BLaER1 treated with 17β-estradiol and CSF1 and Interleukin-3, amounts not matched to agents 10 nM and 100 nM (cell line): ENCODE measurements around the gene RAC2.

ENCODE experiments used
- H3K27ac ChIP-seq, 11 experiments: shearing (Covaris generic); formaldehyde crosslinking; 2 replicates each; pipeline ENCODE4 v1.8.1; 2022
- H3K27me3 ChIP-seq, 11 experiments: shearing (Covaris generic); formaldehyde crosslinking; 2 replicates each; pipeline ENCODE4 v1.8.1; 2022
- H3K36me3 ChIP-seq, 11 experiments: shearing (Covaris generic); formaldehyde crosslinking; 2 replicates each; pipeline ENCODE4 v1.8.1; 2022
- H3K4me1 ChIP-seq, 10 experiments: shearing (Covaris generic); formaldehyde crosslinking; 2 replicates each; pipeline ENCODE4 v1.8.1; 2022
- H3K4me2 ChIP-seq, 11 experiments: shearing (Covaris generic); formaldehyde crosslinking; 2 replicates each; pipeline ENCODE4 v1.8.1; 2022
- H3K4me3 ChIP-seq, 10 experiments: shearing (Covaris generic); formaldehyde crosslinking; 2 replicates each; pipeline ENCODE4 v1.8.1; 2022
- H3K9ac ChIP-seq, 11 experiments: shearing (Covaris generic); formaldehyde crosslinking; 2 replicates each; pipeline ENCODE4 v1.8.1; 2022
- H3K9me3 ChIP-seq, 11 experiments: shearing (Covaris generic); formaldehyde crosslinking; replicated peaks in 1 of 11; 2 replicates each; pipeline ENCODE4 v1.8.1; 2022
- H4K20me1 ChIP-seq, 11 experiments: shearing (Covaris generic); formaldehyde crosslinking; 2 replicates each; pipeline ENCODE4 v1.8.1; 2022
- Cebpa-rat ChIP-seq, 11 experiments: shearing (Covaris generic); IDR thresholded peaks; 2 replicates each; pipeline ENCODE4 v1.8.1; 2022

RAC2 gene

DNA sequence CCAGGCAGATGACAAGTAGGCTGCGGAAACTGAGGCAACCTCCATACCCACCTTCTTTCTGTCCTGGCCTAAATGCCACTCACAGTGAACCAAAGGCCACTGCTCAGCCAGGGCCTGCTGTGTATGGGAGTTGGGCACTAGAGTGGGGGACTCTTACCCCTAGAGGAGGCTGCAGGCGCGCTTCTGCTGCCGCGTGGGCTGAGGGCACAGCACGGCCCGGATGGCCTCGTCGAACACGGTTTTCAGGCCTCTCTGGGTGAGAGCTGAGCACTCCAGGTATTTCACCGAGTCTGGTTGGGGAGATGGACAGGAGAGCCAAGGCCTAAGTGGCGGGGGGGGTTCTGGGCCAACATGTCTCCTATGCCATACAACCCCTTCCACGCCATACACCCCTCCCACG lies 17.6 kb downstream of the RAC2 start:
- peaks cover 54 to 78% (median 63%) of the 10 kb centered on the region in 11 experiments for H3K36me3 ChIP-seq
- no peak overlapping the region for H3K4me3 ChIP-seq
- peaks cover 15 to 69% (median 53%) of the 10 kb centered on the region in 11 experiments; a peak in 20 of 22 replicates for H4K20me1 ChIP-seq
- H3K9me3 ChIP-seq, result peaks cover 0 to 4% (median 0%) of the 10 kb centered on the region in 11 experiments; a peak in 3 of 22 replicates
- peaks cover 50 to 90% (median 81%) of the 10 kb centered on the region in 10 experiments for H3K4me1 ChIP-seq
- no peak for TF ChIP-seq Cebpa-rat (IDR thresholded peaks at IDR 0.05)
- no peaks in the 10 kb centered on the region for H3K27me3 ChIP-seq
- H3K27ac ChIP-seq, result no peak overlapping the region; a peak in 1 of 22 replicates
- H3K9ac ChIP-seq, result peak overlapping the region in 4 of 11 experiments; percentile 11 to 33 (median 22); a peak in 4 of 22 replicates
- H3K4me2 ChIP-seq, result peak overlapping the region in 8 of 11 experiments; percentile 7 to 72 (median 23); a peak in 9 of 22 replicates

DNA sequence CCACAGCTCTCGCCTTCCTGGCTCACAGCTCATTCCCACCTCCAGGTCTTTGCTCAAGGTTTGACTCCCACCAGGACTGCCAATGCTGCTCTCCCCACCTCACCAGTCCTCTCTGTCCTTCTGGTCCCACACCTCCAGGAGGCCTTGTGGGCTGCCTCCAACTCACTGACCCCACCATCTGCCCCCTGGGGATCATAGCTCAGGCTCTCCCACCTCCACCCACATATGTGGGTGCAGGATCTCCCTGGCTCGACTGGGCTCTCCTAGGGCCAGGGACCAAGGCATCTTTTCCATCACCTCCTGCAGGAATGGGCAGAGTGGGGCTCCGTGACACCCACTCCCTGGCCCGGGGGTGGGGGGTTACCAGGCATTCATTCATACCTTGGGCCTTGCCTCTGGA lies 18.0 kb downstream of the RAC2 start:
- Histone ChIP-seq H3K27me3 (no peaks in the 10 kb centered on the region), H4K20me1 (peaks cover 15 to 69% (median 49%) of the 10 kb centered on the region in 11 experiments; a peak in 20 of 22 replicates), H3K4me2 (peak overlapping the region in 9 of 11 experiments; percentile 7 to 72 (median 19); a peak in 10 of 22 replicates), H3K36me3 (peaks cover 50 to 74% (median 59%) of the 10 kb centered on the region in 11 experiments), H3K9me3 (peaks cover 0 to 8% (median 0%) of the 10 kb centered on the region in 11 experiments; a peak in 3 of 22 replicates), H3K4me3 (no peak overlapping the region), H3K4me1 (peaks cover 49 to 90% (median 81%) of the 10 kb centered on the region in 10 experiments), H3K27ac (peak overlapping the region in 1 of 11 experiments; percentile 12; a peak in 1 of 22 replicates), H3K9ac (peak overlapping the region in 4 of 11 experiments; percentile 19 to 49 (median 30); a peak in 6 of 22 replicates)
- TF ChIP-seq Cebpa-rat (IDR thresholded peaks at IDR 0.05), result no peak

DNA sequence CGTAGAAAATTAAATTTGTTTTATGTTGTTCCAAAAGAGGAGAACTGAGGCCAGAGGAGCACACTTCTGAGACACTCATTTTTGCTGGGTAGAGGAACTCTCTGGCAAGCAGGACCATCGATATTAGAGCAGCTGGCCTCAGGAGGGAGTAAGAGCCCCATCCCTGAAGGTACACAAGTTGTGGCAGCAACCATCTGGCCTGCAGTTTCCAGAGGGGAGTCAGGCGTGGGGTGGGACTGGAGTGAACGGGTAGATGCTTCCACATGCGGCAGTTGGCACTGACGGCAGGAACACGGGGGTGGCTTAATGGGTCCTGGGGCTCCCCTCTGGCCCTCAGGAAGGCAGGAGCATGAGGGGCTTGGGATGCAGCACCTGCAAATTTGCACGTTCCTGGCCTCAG lies 18.6 kb downstream of the RAC2 start:
- no peak overlapping the region for H3K4me3 ChIP-seq
- 0 out of 22 replicates have a peak overlapping the region, but pooled peaks of 1 of the 11 experiments have one; percentile 12 for H3K27ac ChIP-seq
- H3K4me1 ChIP-seq, result peaks cover 49 to 90% (median 81%) of the 10 kb centered on the region in 10 experiments
- H3K9ac ChIP-seq, result peak overlapping the region in 4 of 11 experiments; percentile 19 to 49 (median 28); a peak in 3 of 22 replicates
- H3K27me3 ChIP-seq, result no peaks in the 10 kb centered on the region
- TF ChIP-seq Cebpa-rat (IDR thresholded peaks at IDR 0.05), result no peak
- peaks cover 44 to 68% (median 54%) of the 10 kb centered on the region in 11 experiments for H3K36me3 ChIP-seq
- H3K9me3 ChIP-seq, result peaks cover 0 to 8% (median 0%) of the 10 kb centered on the region in 11 experiments; a peak in 3 of 22 replicates
- H3K4me2 ChIP-seq, result peak overlapping the region in 9 of 11 experiments; percentile 7 to 72 (median 18); a peak in 10 of 22 replicates
- peaks cover 15 to 69% (median 44%) of the 10 kb centered on the region in 11 experiments; a peak in 20 of 22 replicates for H4K20me1 ChIP-seq

DNA sequence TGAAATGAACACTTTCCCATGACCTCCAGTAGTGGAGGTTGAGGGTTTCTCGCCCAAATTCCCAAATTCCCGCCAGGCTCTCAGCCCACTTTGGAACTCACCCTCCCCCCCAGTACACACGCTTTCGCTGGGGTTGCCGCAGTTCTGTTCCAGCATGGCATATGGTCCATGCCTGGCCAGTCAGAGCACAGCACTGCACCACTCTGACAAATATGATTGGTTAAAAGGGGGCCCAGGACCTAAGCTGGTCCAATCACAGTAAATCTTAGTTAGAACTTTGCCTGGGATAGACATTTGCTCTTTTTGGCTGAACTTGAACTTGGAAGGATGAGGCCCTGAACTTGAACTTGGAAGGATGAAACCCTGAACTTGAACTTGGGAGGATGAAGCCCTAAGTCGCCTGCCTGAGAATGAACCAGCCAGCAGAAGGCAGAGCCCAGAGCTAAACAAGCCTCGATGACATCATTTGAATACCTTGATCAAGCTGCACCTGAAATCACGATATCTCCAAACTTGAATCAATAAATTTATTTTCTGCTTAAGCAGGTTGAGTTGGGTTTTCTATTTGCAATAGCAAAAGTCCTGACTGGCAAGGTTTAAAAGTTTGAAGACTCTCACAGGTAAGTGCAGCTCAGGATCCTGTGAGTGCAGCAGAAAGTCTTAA lies 19.2 kb downstream of the RAC2 start:
- TF ChIP-seq Cebpa-rat (IDR thresholded peaks at IDR 0.05), result no peak
- Histone ChIP-seq H3K27ac (peak overlapping the region in 3 of 11 experiments; percentile 32 to 53 (median 51); a peak in 2 of 22 replicates), H4K20me1 (peaks cover 15 to 66% (median 42%) of the 10 kb centered on the region in 11 experiments; a peak in 20 of 22 replicates), H3K9me3 (peaks cover 0 to 8% (median 0%) of the 10 kb centered on the region in 11 experiments; a peak in 3 of 22 replicates), H3K4me3 (no peak overlapping the region), H3K27me3 (no peaks in the 10 kb centered on the region), H3K36me3 (peaks cover 44 to 68% (median 54%) of the 10 kb centered on the region in 11 experiments), H3K9ac (peak overlapping the region in 3 of 11 experiments; percentile 1 to 30 (median 19); a peak in 2 of 22 replicates), H3K4me2 (peak overlapping the region in 7 of 11 experiments; percentile 30 to 72 (median 53); a peak in 11 of 22 replicates), H3K4me1 (peaks cover 46 to 91% (median 82%) of the 10 kb centered on the region in 10 experiments)

DNA sequence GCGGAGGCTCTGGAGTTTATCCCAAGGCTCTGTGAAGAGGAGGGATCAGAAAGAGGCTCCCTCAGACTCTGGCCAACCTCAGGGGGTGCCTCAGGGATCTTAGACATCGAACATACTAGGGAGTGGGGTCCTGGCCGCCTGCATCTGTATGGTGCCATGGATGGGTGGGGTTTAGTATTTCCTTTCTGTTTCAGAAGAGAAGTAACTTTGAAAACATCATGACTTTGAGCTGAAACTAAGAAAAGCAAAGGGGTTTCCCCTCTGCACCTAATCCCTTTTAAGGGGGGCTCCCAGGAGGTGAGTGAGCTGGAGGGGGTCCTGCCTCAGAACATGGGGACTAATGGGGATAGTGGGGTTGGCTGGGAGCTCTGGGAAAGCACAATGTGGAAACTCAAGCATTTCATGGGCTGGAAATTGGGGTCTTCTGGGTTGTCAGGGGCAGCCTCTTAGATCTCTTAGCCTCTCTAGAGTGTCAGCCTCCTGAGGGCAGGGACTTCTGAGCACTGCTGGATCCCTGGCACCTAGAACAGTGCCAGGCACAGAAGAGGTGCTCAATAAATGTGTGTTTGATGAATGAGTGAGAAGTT lies 20.0 kb downstream of the RAC2 start:
- no peak overlapping the region for H3K4me3 ChIP-seq

DNA sequence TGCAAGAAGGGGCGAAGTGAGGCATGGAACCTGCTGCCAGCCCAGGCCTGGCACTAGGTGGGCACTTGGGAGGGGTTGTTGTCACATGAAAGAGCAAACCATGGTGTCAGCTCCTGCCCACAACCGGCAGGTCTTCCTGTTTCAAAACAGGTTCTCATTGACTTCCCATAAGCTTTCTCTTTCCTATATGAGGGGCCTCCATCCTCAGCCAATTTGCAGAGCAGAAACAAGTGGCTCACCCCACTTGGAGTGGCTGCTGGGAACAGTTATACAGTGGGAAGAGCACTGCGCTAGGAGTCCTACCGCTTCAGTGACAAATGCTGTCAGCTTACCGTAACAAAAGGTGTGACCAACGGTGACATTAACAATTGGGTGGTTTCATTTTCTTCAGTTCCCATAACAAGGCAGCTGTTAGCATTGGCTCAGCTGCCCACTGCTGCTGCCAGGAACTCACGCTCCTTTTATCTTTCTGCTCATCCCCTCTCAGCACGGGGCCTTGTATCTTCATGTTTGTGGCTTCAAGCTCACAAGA lies 21.6 kb downstream of the RAC2 start:
- TF ChIP-seq Cebpa-rat (IDR thresholded peaks at IDR 0.05), result no peak
- Histone ChIP-seq H4K20me1 (peaks cover 15 to 60% (median 31%) of the 10 kb centered on the region in 11 experiments; a peak in 20 of 22 replicates), H3K27ac (peak overlapping the region in 5 of 11 experiments; percentile 3 to 33 (median 7); a peak in 4 of 22 replicates), H3K27me3 (no peaks in the 10 kb centered on the region), H3K9me3 (peaks cover 0 to 8% (median 0%) of the 10 kb centered on the region in 11 experiments; a peak in 3 of 22 replicates), H3K4me2 (peak overlapping the region in 4 of 11 experiments; percentile 12 to 44 (median 32); a peak in 10 of 22 replicates), H3K9ac (no peak overlapping the region; a peak in 1 of 22 replicates), H3K4me3 (no peak overlapping the region), H3K4me1 (peaks cover 37 to 83% (median 72%) of the 10 kb centered on the region in 10 experiments), H3K36me3 (peaks cover 34 to 53% (median 42%) of the 10 kb centered on the region in 11 experiments)

More for the DNA sequence above, 20.0 kb downstream of the RAC2 start:
- peaks cover 40 to 63% (median 49%) of the 10 kb centered on the region in 11 experiments for H3K36me3 ChIP-seq
- peak overlapping the region in 3 of 11 experiments; percentile 2 to 37 (median 6); a peak in 6 of 22 replicates for H3K9ac ChIP-seq
- peaks cover 15 to 66% (median 40%) of the 10 kb centered on the region in 11 experiments; a peak in 20 of 22 replicates for H4K20me1 ChIP-seq
- H3K4me1 ChIP-seq, result peaks cover 46 to 91% (median 81%) of the 10 kb centered on the region in 10 experiments
- peak overlapping the region in 8 of 11 experiments; percentile 15 to 72 (median 46); a peak in 11 of 22 replicates for H3K4me2 ChIP-seq
- H3K9me3 ChIP-seq, result peaks cover 0 to 8% (median 0%) of the 10 kb centered on the region in 11 experiments; a peak in 3 of 22 replicates
- H3K27ac ChIP-seq, result peak overlapping the region in 5 of 11 experiments; percentile 22 to 53 (median 32); a peak in 6 of 22 replicates
- H3K27me3 ChIP-seq, result no peaks in the 10 kb centered on the region
- TF ChIP-seq Cebpa-rat (IDR thresholded peaks at IDR 0.05), result no peak

DNA sequence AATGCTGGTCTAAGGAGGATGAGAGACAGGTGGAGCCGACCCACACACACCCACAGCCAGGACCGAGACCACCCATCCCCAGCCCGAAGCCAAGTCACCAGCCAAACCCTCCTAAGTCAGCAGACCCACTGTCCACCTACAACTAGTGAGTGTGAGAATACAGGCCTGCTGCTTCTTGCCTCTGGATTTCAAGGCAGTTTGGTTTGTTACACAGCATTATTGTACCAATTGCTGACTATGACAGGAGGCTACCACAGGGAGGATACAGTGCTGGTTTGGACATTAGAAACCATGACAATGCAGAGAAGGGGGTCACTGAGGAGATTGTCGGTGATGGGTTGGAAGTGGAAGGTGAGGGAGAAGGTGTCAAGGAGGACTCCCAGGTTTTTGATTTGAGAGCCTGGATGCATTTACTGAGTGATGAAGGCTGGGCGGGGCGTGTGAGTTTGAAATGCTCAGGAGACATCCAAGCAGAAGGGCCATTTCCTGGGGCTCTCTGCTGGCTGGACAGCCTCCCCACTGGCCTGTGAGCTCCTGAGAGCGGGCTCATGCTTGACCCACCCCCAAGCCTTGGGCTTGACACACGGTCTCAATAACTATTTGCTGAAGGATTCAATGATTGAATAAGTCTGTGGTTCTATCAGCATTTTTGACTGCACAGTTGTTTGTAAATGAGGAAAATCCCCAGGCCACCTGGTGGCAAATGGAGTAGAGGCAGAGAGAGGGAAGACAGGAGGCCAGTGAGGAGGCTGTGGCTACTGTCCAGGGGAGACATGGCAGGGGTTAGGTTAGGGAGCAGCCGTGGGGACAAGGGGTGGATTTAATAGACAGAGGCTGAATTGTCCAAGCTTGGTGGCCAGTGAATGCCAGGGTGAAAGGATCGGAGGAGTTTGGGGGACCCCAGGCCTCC lies 22.4 kb downstream of the RAC2 start:
- peaks cover 34 to 52% (median 41%) of the 10 kb centered on the region in 11 experiments for H3K36me3 ChIP-seq
- H3K9ac ChIP-seq, result no peak overlapping the region
- H3K4me3 ChIP-seq, result no peak overlapping the region
- H3K4me2 ChIP-seq, result peak overlapping the region in 10 of 11 experiments; percentile 18 to 77 (median 46); a peak in 19 of 22 replicates
- H4K20me1 ChIP-seq, result peaks cover 15 to 59% (median 31%) of the 10 kb centered on the region in 11 experiments; a peak in 20 of 22 replicates
- H3K4me1 ChIP-seq, result peaks cover 37 to 80% (median 71%) of the 10 kb centered on the region in 10 experiments
- peak overlapping the region in 5 of 11 experiments; percentile 3 to 34 (median 7); a peak in 4 of 22 replicates for H3K27ac ChIP-seq
- H3K9me3 ChIP-seq, result peaks cover 0 to 8% (median 0%) of the 10 kb centered on the region in 11 experiments; a peak in 3 of 22 replicates
- H3K27me3 ChIP-seq, result no peaks in the 10 kb centered on the region
- no peak for TF ChIP-seq Cebpa-rat (IDR thresholded peaks at IDR 0.05)
